ENCODE measurements around the gene ATG14. TPM values are rescaled to one million over a fixed set of nuclear protein-coding genes. Genes with fewer than 3 reads are reported as not detected.
"Not testable (repeated sequence)": the region's sequence is repeated elsewhere in the genome, so short reads cannot be mapped to it uniquely, and the experiment has no call there.

ATG14 gene, protein sequence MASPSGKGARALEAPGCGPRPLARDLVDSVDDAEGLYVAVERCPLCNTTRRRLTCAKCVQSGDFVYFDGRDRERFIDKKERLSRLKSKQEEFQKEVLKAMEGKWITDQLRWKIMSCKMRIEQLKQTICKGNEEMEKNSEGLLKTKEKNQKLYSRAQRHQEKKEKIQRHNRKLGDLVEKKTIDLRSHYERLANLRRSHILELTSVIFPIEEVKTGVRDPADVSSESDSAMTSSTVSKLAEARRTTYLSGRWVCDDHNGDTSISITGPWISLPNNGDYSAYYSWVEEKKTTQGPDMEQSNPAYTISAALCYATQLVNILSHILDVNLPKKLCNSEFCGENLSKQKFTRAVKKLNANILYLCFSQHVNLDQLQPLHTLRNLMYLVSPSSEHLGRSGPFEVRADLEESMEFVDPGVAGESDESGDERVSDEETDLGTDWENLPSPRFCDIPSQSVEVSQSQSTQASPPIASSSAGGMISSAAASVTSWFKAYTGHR
- 1 to 10 TPM; 3.0 to 5.6 (median 4.2) TPM for total RNA-seq
- polyA plus RNA-seq = 1 to 10 TPM; 5.4 to 8.1 TPM

GRCh38 chr14:55411426-55412389, at the start of gene ATG14:
Gene ATG14, minus strand, starts transcription at chr14:55411830. Its CDS starts 8 bp downstream, at chr14:55411822.
- peak within 1 kb of the TSS; percentile 88 to 100 (median 95) for H3K4me3 ChIP-seq
- no peaks in the 10 kb centered on the region for H3K36me3 ChIP-seq
- ATAC-seq (peak; percentile 99 to 100 (median 100)), FAIRE-seq (no peak), DNase-seq (peak; percentile 80 to 88 (median 83))
- H3K4me1 ChIP-seq = peaks cover 4 to 13% (median 7%) of the 10 kb centered on the region in 3 donors
- no peaks in the 10 kb centered on the region for H3K27me3 ChIP-seq
- peak within 1 kb of the TSS; percentile 9 to 68 (median 51) for H3K27ac ChIP-seq
- no peak for TF ChIP-seq CTCF (IDR thresholded peaks at IDR 0.05)
- intact Hi-C loops (cut with DNase I) = no loop called here
- H3K9me3 ChIP-seq = no peaks in the 10 kb centered on the region
- 3% methylated on average over 54 to 57 of the region's 57 CpGs for WGBS, 2 donors

- Histone ChIP-seq H3K27ac (no peak overlapping the region), H3K4me1 (peaks cover 7 to 10% (median 10%) of the 10 kb centered on the region in 3 donors), H3K27me3 (no peaks in the 10 kb centered on the region), H3K36me3 (no peaks in the 10 kb centered on the region), H3K9me3 (no peaks in the 10 kb centered on the region), H3K4me3 (no peak overlapping the region)
- no peak for ATAC-seq
- TF ChIP-seq CTCF (IDR thresholded peaks at IDR 0.05) = no peak
- DNase-seq = no peak
- no peak for FAIRE-seq
- intact Hi-C loops (cut with DNase I) = no loop called here
- 73 to 76% methylated on average over 9 of the region's 9 CpGs for WGBS, 2 donors
Observed at GRCh38 chr14:55458800-55459515, 47.3 kb upstream of the ATG14 start.

DNA sequence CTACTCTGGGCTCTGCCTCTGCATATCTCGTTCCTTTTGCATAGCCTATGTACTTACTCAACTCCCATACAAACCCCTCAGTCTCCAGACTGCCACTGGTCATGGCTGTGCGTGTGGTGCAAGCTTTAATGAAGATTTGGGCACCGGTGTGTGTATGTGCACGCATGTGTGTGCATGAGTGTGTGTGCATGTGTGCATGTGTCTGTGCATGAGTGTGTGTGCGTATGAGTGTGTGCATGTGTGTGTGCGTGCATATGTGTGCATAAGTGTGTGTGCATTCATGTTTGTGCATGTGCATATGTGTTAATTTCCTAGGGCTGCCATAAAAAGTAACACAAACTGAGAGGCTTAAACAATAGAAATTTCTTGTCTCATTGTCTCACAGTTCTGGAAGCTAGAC, 45.9 kb upstream of the ATG14 start:
- DNase-seq (no peak), ATAC-seq (no peak), FAIRE-seq (no peak)
- Histone ChIP-seq H3K27ac (no peak overlapping the region), H3K27me3 (no peaks in the 10 kb centered on the region), H3K36me3 (no peaks in the 10 kb centered on the region), H3K9me3 (no peaks in the 10 kb centered on the region), H3K4me3 (no peak overlapping the region), H3K4me1 (peaks cover 7 to 12% (median 11%) of the 10 kb centered on the region in 3 donors)
- no peak for TF ChIP-seq CTCF (IDR thresholded peaks at IDR 0.05)
- intact Hi-C loops (cut with DNase I) = no loop called here
- 77 to 85% methylated on average over 6 of the region's 6 CpGs for WGBS, 2 donors

DNA sequence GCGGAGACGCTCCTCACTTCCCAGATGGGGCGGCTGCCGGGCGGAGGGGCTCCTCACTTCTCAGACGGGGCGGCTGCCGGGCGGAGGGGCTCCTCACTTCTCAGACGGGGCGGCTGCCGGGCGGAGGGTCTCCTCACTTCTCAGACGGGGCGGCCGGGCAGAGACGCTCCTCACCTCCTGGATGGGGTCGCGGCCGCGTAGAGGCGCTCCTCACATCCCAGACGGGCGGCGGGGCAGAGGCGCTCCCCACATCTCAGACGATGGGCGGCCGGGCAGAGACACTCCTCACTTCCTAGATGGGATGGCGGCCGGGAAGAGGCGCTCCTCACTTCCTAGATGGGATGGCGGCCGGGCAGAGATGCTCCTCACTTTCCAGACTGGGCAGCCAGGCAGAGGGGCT, 44.8 kb upstream of the ATG14 start:
- H3K27ac ChIP-seq; H3K9me3 ChIP-seq; DNase-seq; H3K4me3 ChIP-seq; intact Hi-C loops (cut with DNase I); H3K27me3 ChIP-seq; ATAC-seq; FAIRE-seq; H3K36me3 ChIP-seq: not testable (repeated sequence)
- peaks cover 7 to 16% (median 15%) of the 10 kb centered on the region in 3 donors for H3K4me1 ChIP-seq
- 86 to 92% methylated on average over 11 to 25 of the region's 34 CpGs for WGBS, 2 donors

Data from pancreas (tissue), 10 donors.